HG02938 (cell line): ENCODE data around the gene MTHFS.
"Not testable (repeated sequence)": the region's sequence is repeated elsewhere in the genome, so short reads cannot be mapped to it uniquely, and the experiment has no call there.

Experiments
- ATAC-seq: cut with Tn5 transposase; IDR thresholded peaks from one replicate; pipeline ENCODE4 v1.9.1; 2021; ENCODE audit warnings: mild to moderate bottlenecking, moderate library complexity; ENCODE audit not compliant: unreplicated experiment

MTHFS gene

GRCh38 chr15:79916502-79917132 is 19.8 kb upstream of the MTHFS start:
- no peak for ATAC-seq

GRCh38 chr15:79915776-79916501 is 19.1 kb upstream of the MTHFS start:
- ATAC-seq, result not testable (repeated sequence)

- no peak for ATAC-seq
Measured at GRCh38 chr15:79914728-79915127, 17.9 kb upstream of the MTHFS start.

GRCh38 chr15:79909556-79910335 is 12.9 kb upstream of the MTHFS start:
- peak; percentile 75 for ATAC-seq

- no peak for ATAC-seq
Measured at GRCh38 chr15:79904271-79904670, 7.5 kb upstream of the MTHFS start.

GRCh38 chr15:79903626-79904025 is 6.8 kb upstream of the MTHFS start:
- no peak for ATAC-seq

GRCh38 chr15:79903144-79903543 is 6.3 kb upstream of the MTHFS start:
- ATAC-seq, result no peak

- ATAC-seq, result no peak
Measured at GRCh38 chr15:79901958-79902357, 5.1 kb upstream of the MTHFS start.

GRCh38 chr15:79900818-79901378 is 4.1 kb upstream of the MTHFS start:
- not testable (repeated sequence) for ATAC-seq

- ATAC-seq, result no peak
Measured at GRCh38 chr15:79900087-79900486, 3.3 kb upstream of the MTHFS start.

GRCh38 chr15:79898786-79899185 is 2.0 kb upstream of the MTHFS start:
- not testable (repeated sequence) for ATAC-seq

- no peak for ATAC-seq
Measured at GRCh38 chr15:79898369-79898768, 1.6 kb upstream of the MTHFS start.

GRCh38 chr15:79897701-79898113 is 893 bp upstream of the MTHFS start:
- no peak for ATAC-seq

GRCh38 chr15:79897380-79897678 is 515 bp upstream of the MTHFS start:
- ATAC-seq, result no peak

- peak; percentile 40 for ATAC-seq
Measured at GRCh38 chr15:79896131-79896633, 632 bp downstream of the MTHFS start.

- ATAC-seq, result no peak
Measured at GRCh38 chr15:79887054-79887930, 9.5 kb downstream of the MTHFS start.

GRCh38 chr15:79886124-79886523 is 10.7 kb downstream of the MTHFS start:
- ATAC-seq, result no peak

- no peak for ATAC-seq
Measured at GRCh38 chr15:79884204-79884596, 12.6 kb downstream of the MTHFS start.

- no peak for ATAC-seq
Measured at GRCh38 chr15:79883579-79884203, 13.1 kb downstream of the MTHFS start.

- ATAC-seq, result no peak
Measured at GRCh38 chr15:79881668-79882067, 15.1 kb downstream of the MTHFS start.
